PC-3 (cell line): ENCODE data around the gene NOXA1. TPM values are rescaled to one million over a fixed set of nuclear protein-coding genes. Genes with fewer than 3 reads are reported as not detected.

Source experiments
- ATAC-seq: fragments of 200-7000 bp; cut with Tn5 transposase; 2 replicates; pipeline ENCODE4 v1.9.1; 2020; ENCODE audit warnings: mild to moderate bottlenecking, moderate library complexity
- BruUV-seq: library from RNA; stranded (reverse); fragments of 400-500 nt; replicated peaks from 2 replicates; lab custom pipeline; 2021; lab: Mats Ljungman, UMichigan
- CTCF ChIA-PET: fragments of 300-600 bp; sonication (Branson Sonifier 250); formaldehyde crosslinking; loops from one replicate; lab custom pipeline; 2022; ENCODE audit warnings: antibody characterized with exemption; lab: Charles Lee
- POLR2A ChIA-PET: fragments of 300-600 bp; sonication (Branson Sonifier 250); formaldehyde crosslinking; loops from one replicate; lab custom pipeline; 2022; ENCODE audit warnings: antibody characterized with exemption; ENCODE audit not compliant: unreplicated experiment; lab: Charles Lee
- DNase-seq: peaks from one replicate; pipeline ENCODE4 v3.0.0-alpha.2; 2015
- H2AFZ ChIP-seq: fragments of 300-600 bp; sonication (generic); 2 replicates; pipeline ENCODE4 v1.6.0; 2016; ENCODE audit warnings: antibody characterized with exemption, low read length
- H3F3A ChIP-seq: fragments of 300-600 bp; sonication (generic); one replicate; pipeline ENCODE4 v1.6.0; 2017; ENCODE audit warnings: antibody characterized with exemption, low read length, control low read depth, mild to moderate bottlenecking; ENCODE audit not compliant: unreplicated experiment
- H3K27ac ChIP-seq: fragments of 300-600 bp; sonication (generic); 2 replicates; pipeline ENCODE4 v1.5.1; 2016; ENCODE audit warnings: mild to moderate bottlenecking, low read length
- H3K27me3 ChIP-seq: fragments of 300-600 bp; sonication (generic); 2 replicates; pipeline ENCODE4 v1.6.1; 2016; ENCODE audit warnings: low read length, mixed read lengths
- H3K36me3 ChIP-seq: fragments of 300-600 bp; sonication (generic); 2 replicates; pipeline ENCODE4 v1.6.1; 2016; ENCODE audit warnings: low read depth, mixed run types, low read length, mixed read lengths
- H3K4me1 ChIP-seq: fragments of 300-600 bp; sonication (generic); 2 replicates; pipeline ENCODE4 v1.5.1; 2016; ENCODE audit warnings: low read length; ENCODE audit not compliant: insufficient read depth
- H3K4me2 ChIP-seq: fragments of 300-600 bp; sonication (generic); 2 replicates; pipeline ENCODE4 v1.6.0; 2016; ENCODE audit warnings: low read length
- H3K4me3 ChIP-seq: fragments of 300-600 bp; sonication (generic); 2 replicates; pipeline ENCODE4 v1.5.1; 2016; ENCODE audit warnings: mild to moderate bottlenecking, low read length, mixed read lengths
- H3K79me2 ChIP-seq: fragments of 300-600 bp; sonication (generic); 2 replicates; pipeline ENCODE4 v1.6.1; 2017; ENCODE audit warnings: low read length, mixed read lengths
- H3K9ac ChIP-seq: fragments of 300-600 bp; sonication (generic); 2 replicates; pipeline ENCODE4 v1.6.0; 2016; ENCODE audit warnings: mild to moderate bottlenecking, low read length
- H3K9me2 ChIP-seq: fragments of 300-600 bp; sonication (generic); replicated peaks from 2 replicates; pipeline ENCODE4 v1.6.1; 2016; ENCODE audit warnings: mixed run types, low read length, mixed read lengths
- H3K9me3 ChIP-seq: fragments of 300-600 bp; sonication (generic); 2 replicates; pipeline ENCODE4 v1.6.1; 2016; ENCODE audit warnings: low read length, mixed read lengths
- H4K20me1 ChIP-seq: fragments of 300-600 bp; sonication (generic); 2 replicates; pipeline ENCODE4 v1.6.1; 2016; ENCODE audit warnings: low read length, mixed read lengths
- EZH2 ChIP-seq: fragments of 300-600 bp; sonication (generic); IDR thresholded peaks from one replicate; pipeline ENCODE4 v1.6.1; 2017; ENCODE audit warnings: antibody characterized with exemption, mild to moderate bottlenecking, low read length; ENCODE audit not compliant: unreplicated experiment
- EZH2phosphoT487 ChIP-seq: fragments of 300-600 bp; sonication (generic); IDR thresholded peaks from 2 replicates; pipeline ENCODE4 v1.6.1; 2018; ENCODE audit warnings: mild to moderate bottlenecking, antibody characterized with exemption, low read length, borderline replicate concordance
- intact Hi-C: fragments of 100-400 bp; cut with micrococcal nuclease; formaldehyde crosslinking; loops from 2 replicates; pipeline ENCODE4 v1.9.0; 2023
- total RNA-seq: library from RNA; depleted of rRNA; stranded (reverse); fragments of >200 nt; gene quantifications from 2 replicates; pipeline ENCODE4 v1.2.3, GENCODE V29; 2014
- TF ChIP-seq, protein P1 (sequence below): fragments of 300-600 bp; sonication (generic); conservative IDR thresholded peaks from 2 replicates; pipeline ENCODE4 v1.5.1; 2017; ENCODE audit warnings: antibody characterized with exemption, low read depth, mild to moderate bottlenecking, low read length

The NOXA1 gene
- total RNA-seq, 1 experiment from 2014 or later, result 0.51 TPM

DNA sequence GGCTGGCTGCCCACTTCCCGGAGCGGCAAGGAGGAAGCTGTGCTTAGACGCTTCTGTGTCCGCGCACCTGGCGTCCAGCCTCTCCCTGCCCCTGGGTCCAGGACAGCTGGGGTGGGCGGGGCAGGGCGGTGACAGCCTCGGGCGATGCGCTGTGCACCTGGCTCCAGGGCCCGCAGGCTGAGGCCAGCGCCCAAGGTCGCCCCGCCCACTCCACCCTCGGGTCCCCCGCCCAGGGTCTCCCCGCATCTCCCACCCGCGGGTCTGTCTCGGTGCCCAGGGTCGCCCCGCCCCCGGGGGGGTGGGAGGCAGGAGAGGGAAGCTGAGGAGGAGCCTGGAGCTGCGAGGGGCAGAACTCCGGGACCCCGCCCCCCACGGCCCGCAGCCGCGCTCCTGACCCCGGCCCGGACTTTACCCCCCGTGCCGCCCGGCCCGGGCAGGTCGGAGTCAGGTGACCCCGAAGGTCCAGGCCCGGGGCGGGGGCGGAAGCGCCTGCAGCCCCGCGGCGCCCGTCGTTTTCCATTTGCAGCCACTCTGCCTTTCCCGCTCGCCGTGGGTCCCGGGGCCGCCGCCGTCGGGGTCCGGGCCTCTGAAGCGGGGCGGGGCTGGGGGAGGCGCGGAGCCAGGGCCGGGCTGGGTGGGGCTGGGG, 18.2 kb downstream of the NOXA1 start, which contains the start of gene ENTPD8:
TSS of gene ENTPD8 (minus strand) at position 69 of the 646 bp plus-strand sequence. CDS start 3,072 bp downstream, outside the sequence.
- ChIA-PET CTCF (interaction anchor here (0.6 kb wide), 1 partner anchor 18 kb away, joined by 4 read pairs; no protein-coding TSS in a partner anchor), POLR2A (interaction anchor here (0.6 kb wide), 1 partner anchor 123 kb away, joined by 6 read pairs; no protein-coding TSS in a partner anchor)
- no peak for TF ChIP-seq EZH2
- TF ChIP-seq, protein P1, sequence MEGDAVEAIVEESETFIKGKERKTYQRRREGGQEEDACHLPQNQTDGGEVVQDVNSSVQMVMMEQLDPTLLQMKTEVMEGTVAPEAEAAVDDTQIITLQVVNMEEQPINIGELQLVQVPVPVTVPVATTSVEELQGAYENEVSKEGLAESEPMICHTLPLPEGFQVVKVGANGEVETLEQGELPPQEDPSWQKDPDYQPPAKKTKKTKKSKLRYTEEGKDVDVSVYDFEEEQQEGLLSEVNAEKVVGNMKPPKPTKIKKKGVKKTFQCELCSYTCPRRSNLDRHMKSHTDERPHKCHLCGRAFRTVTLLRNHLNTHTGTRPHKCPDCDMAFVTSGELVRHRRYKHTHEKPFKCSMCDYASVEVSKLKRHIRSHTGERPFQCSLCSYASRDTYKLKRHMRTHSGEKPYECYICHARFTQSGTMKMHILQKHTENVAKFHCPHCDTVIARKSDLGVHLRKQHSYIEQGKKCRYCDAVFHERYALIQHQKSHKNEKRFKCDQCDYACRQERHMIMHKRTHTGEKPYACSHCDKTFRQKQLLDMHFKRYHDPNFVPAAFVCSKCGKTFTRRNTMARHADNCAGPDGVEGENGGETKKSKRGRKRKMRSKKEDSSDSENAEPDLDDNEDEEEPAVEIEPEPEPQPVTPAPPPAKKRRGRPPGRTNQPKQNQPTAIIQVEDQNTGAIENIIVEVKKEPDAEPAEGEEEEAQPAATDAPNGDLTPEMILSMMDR, result no peak
- TF ChIP-seq EZH2phosphoT487, result no peak
- ATAC-seq (peak; percentile 58), DNase-seq (peak; percentile 60)
- Histone ChIP-seq H3K9me3 (no peaks in the 10 kb centered on the region), H2AFZ (peak within 1 kb of the TSS; percentile 72), H3F3A (no peaks in the 10 kb centered on the region), H3K4me1 (peaks cover 9% of the 10 kb centered on the region), H3K36me3 (no peaks in the 10 kb centered on the region), H3K27ac (no peak within 1 kb of the TSS), H3K9ac (no peak within 1 kb of the TSS), H3K27me3 (no peaks in the 10 kb centered on the region), H3K4me3 (peak within 1 kb of the TSS; percentile 64), H3K9me2 (no peaks in the 10 kb centered on the region), H3K4me2 (peak within 1 kb of the TSS; percentile 79), H4K20me1 (no peaks in the 10 kb centered on the region), H3K79me2 (no peaks in the 10 kb centered on the region)
- BruUV-seq, result no TSS peak
- intact Hi-C loops, result no loop called here

DNA sequence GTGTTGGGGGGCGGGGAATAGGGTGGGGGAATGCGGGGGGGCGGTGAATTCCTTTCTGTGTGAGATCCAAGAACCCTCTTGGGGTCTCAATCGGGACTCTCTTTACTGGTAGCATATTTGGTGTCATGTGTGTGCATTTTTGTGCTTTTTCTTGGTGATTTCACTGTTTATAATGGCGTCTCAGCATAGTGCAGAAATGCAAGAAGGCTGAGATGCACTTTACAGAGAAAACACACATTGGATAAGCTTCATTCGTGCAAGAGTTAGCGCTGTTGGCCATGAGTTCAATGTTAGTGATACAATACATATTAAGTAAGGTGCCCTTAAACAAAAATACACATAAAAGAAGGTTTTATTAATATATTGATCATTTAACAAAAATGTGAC, 18.7 kb downstream of the NOXA1 start:
- Histone ChIP-seq H3K9ac (no peak overlapping the region), H4K20me1 (no peaks in the 10 kb centered on the region), H2AFZ (no peak overlapping the region), H3K4me3 (no peak overlapping the region), H3K27me3 (no peaks in the 10 kb centered on the region), H3K79me2 (no peaks in the 10 kb centered on the region), H3F3A (no peaks in the 10 kb centered on the region), H3K4me2 (0 out of 2 replicates have a peak overlapping the region, but pooled peaks have one; percentile 31), H3K27ac (no peak overlapping the region), H3K36me3 (no peaks in the 10 kb centered on the region), H3K9me2 (no peaks in the 10 kb centered on the region), H3K4me1 (peaks cover 7% of the 10 kb centered on the region; the same call in 1 of the 2 replicates), H3K9me3 (no peaks in the 10 kb centered on the region)
- intact Hi-C loops, result no loop called here
- DNase-seq (no peak), ATAC-seq (no peak)
- no peak for TF ChIP-seq EZH2phosphoT487
- TF ChIP-seq EZH2, result no peak
- TF ChIP-seq, protein P1, result no peak
- POLR2A ChIA-PET, result interaction anchor here (0.6 kb wide), 1 partner anchor 124 kb away, joined by 6 read pairs; no protein-coding TSS in a partner anchor
- CTCF ChIA-PET, result no interaction called here
- no TSS peak for BruUV-seq

- no TSS peak for BruUV-seq
- no peaks in the 10 kb centered on the region for H3K79me2 ChIP-seq
- no peak overlapping the region for H3K4me2 ChIP-seq
- H3K27me3 ChIP-seq, result no peaks in the 10 kb centered on the region
- no peak overlapping the region for H3K4me3 ChIP-seq
- peaks cover 7% of the 10 kb centered on the region; the same call in 1 of the 2 replicates for H3K4me1 ChIP-seq
- no peaks in the 10 kb centered on the region for H3F3A ChIP-seq
- intact Hi-C loops, result no loop called here
- TF ChIP-seq EZH2phosphoT487 (no peak), EZH2 (no peak)
- TF ChIP-seq, protein P1, result no peak
- H3K27ac ChIP-seq, result no peak overlapping the region
- no peaks in the 10 kb centered on the region for H3K36me3 ChIP-seq
- H4K20me1 ChIP-seq, result no peaks in the 10 kb centered on the region
- ATAC-seq (no peak), DNase-seq (no peak)
- no peak overlapping the region for H3K9ac ChIP-seq
- no peaks in the 10 kb centered on the region for H3K9me2 ChIP-seq
- no peaks in the 10 kb centered on the region for H3K9me3 ChIP-seq
- ChIA-PET CTCF (no interaction called here), POLR2A (no interaction called here)
- H2AFZ ChIP-seq, result no peak overlapping the region
Measured at GRCh38 chr9:137444106-137444790, 21.1 kb downstream of the NOXA1 start.
